HepG2 (cell line): ENCODE results near the gene TMEM121. TPM values are rescaled to one million over a fixed set of nuclear protein-coding genes. Genes with fewer than 3 reads are reported as not detected.
A peak's percentile ranks its signal among the peaks of the same experiment; 100 is the strongest.

ENCODE experiments used
- ATAC-seq: fragments of 200-7000 bp; cut with Tn5 transposase; 3 replicates; pipeline ENCODE4 v1.9.1; 2020; ENCODE audit warnings: mild to moderate bottlenecking, moderate library complexity
- BruUV-seq: library from RNA; stranded (reverse); fragments of 400-500 nt; replicated peaks from 2 replicates; lab custom pipeline; 2021; lab: Mats Ljungman, UMichigan
- CTCF ChIA-PET: fragments of 300-600 bp; formaldehyde crosslinking; extraction: SDS; loops from one replicate; lab custom pipeline; 2021; ENCODE audit warnings: low total read pairs, inconsistent platforms, low intra/inter-chr PET ratio; lab: Yijun Ruan, JAX
- POLR2A ChIA-PET: fragments of 350-600 bp; sonication (Branson Sonifier 250); formaldehyde crosslinking; loops from one replicate; lab custom pipeline; 2020; ENCODE audit warnings: antibody characterized with exemption, inconsistent platforms; lab: Yijun Ruan, JAX
- DNase-seq: peaks from one replicate; pipeline ENCODE4 v3.0.0-alpha.2; 2015; ENCODE audit warnings: low spot score
- FAIRE-seq: peaks from 3 replicates; lab custom pipeline; 2011; peaks lifted over from hg19 to GRCh38; lab: Jason Lieb, UNC
- H2AFZ ChIP-seq: one replicate; pipeline ENCODE4 v1.6.1; 2011; ENCODE audit warnings: low read length, inconsistent platforms
- H3K27ac ChIP-seq: fragments of 300-600 bp; 3 replicates; pipeline ENCODE4 v1.8.0; 2011; ENCODE audit warnings: mixed run types, mild to moderate bottlenecking, mixed read lengths, low read length, inconsistent platforms; ENCODE audit not compliant: insufficient read depth; ENCODE audit errors: extremely low read length
- H3K27me3 ChIP-seq, 2 experiments: fragments of 200-600 bp in 1 of 2; 2 replicates in 1 of 2; 3 replicates in 1 of 2; pipeline versions ENCODE4 v1.6.0 to v1.8.0; 2011; ENCODE audit warnings: low read length in 2 of 2, mild to moderate bottlenecking in 2 of 2, moderate library complexity in 2 of 2, inconsistent platforms in 1 of 2; ENCODE audit not compliant: insufficient read depth in 2 of 2, control insufficient read depth in 1 of 2
- H3K36me3 ChIP-seq, 2 experiments: fragments of 200-600 bp in 1 of 2; replicated peaks in 1 of 2; 2 replicates in 1 of 2; 3 replicates in 1 of 2; pipeline versions ENCODE4 v1.5.1 to v1.8.0; 2011; ENCODE audit warnings: low read length in 2 of 2, inconsistent platforms in 1 of 2; ENCODE audit not compliant: insufficient read depth in 2 of 2, control insufficient read depth in 1 of 2
- H3K4me1 ChIP-seq: 2 replicates; pipeline ENCODE4 v1.5.1; 2012; ENCODE audit warnings: low read length, inconsistent platforms; ENCODE audit not compliant: insufficient read depth
- H3K4me2 ChIP-seq: 2 replicates; pipeline ENCODE4 v1.6.0; 2011; ENCODE audit warnings: low read depth, low read length, inconsistent platforms
- H3K4me3 ChIP-seq, 3 experiments: fragments of 200-600 bp in 1 of 3; sonication (generic), shearing (Covaris generic) in 1 of 3; replicated peaks in 1 of 3; 2 replicates each; pipeline ENCODE4 v1.5.1; 2011 to 2016; ENCODE audit warnings: low read length in 3 of 3, inconsistent platforms in 2 of 3, low read depth in 2 of 3, mild to moderate bottlenecking in 2 of 3, control low read depth in 1 of 3, mixed read lengths in 1 of 3; ENCODE audit not compliant: insufficient read depth in 1 of 3
- H3K79me2 ChIP-seq: one replicate; pipeline ENCODE4 v1.6.1; 2011; ENCODE audit warnings: low read length, inconsistent platforms; ENCODE audit not compliant: insufficient read depth
- H3K9ac ChIP-seq: 2 replicates; pipeline ENCODE4 v1.6.0; 2011; ENCODE audit warnings: mild to moderate bottlenecking, low read depth, low read length, inconsistent platforms; ENCODE audit not compliant: insufficient read depth
- H3K9me3 ChIP-seq: 2 replicates; pipeline ENCODE4 v1.5.1; 2012; ENCODE audit warnings: mild to moderate bottlenecking, low read length
- H4K20me1 ChIP-seq: 2 replicates; pipeline ENCODE4 v1.6.0; 2011; ENCODE audit warnings: inconsistent platforms, mild to moderate bottlenecking, low read length, moderate library complexity; ENCODE audit not compliant: insufficient read depth
- AGO2 ChIP-seq: fragments of 200-400 bp; formaldehyde crosslinking; optimal IDR thresholded peaks from 2 replicates; pipeline ENCODE3; 2017; ENCODE audit warnings: mild to moderate bottlenecking, low read depth, low read length, moderate library complexity
- FOXA1 ChIP-seq, 2 experiments: fragments of 450-650 bp in 1 of 2; sonication (generic) in 1 of 2; formaldehyde crosslinking in 1 of 2; IDR thresholded peaks; 2 replicates each; pipeline versions ENCODE4 v1.4.0 to v1.6.1; 2016 to 2020; ENCODE audit warnings: missing genetic modification reagents in 1 of 2
- HNF4A ChIP-seq: sonication (generic); formaldehyde crosslinking; IDR thresholded peaks from 2 replicates; pipeline ENCODE4 v1.4.0; 2020; ENCODE audit warnings: missing genetic modification reagents
- MAF1 ChIP-seq: sonication (generic); formaldehyde crosslinking; IDR thresholded peaks from 2 replicates; pipeline ENCODE4 v1.5.0; 2020; ENCODE audit warnings: missing genetic modification reagents, borderline replicate concordance
- MIER2 ChIP-seq: IDR thresholded peaks from 2 replicates; pipeline ENCODE4 v1.6.1; 2016; ENCODE audit warnings: missing biosample characterization, missing genetic modification reagents
- NFYC ChIP-seq: IDR thresholded peaks from 2 replicates; pipeline ENCODE4 v1.6.1; 2016; ENCODE audit warnings: missing genetic modification reagents, missing compliant biosample characterization
- POLR2G ChIP-seq: fragments of 200-400 bp; formaldehyde crosslinking; IDR thresholded peaks from 2 replicates; pipeline ENCODE4 v1.6.1; 2018; ENCODE audit warnings: mild to moderate bottlenecking, low read depth, low read length, moderate library complexity
- SIN3A ChIP-seq: IDR thresholded peaks from 2 replicates; pipeline ENCODE4 v1.6.1; 2011; ENCODE audit warnings: low read depth, mild to moderate bottlenecking, control low read depth, low read length, borderline replicate concordance
- SMC3 ChIP-seq: IDR thresholded peaks from 2 replicates; pipeline ENCODE4 v1.6.1; 2011; ENCODE audit warnings: low read length, improper control_type of control experiment
- SOX6 ChIP-seq, 2 experiments: fragments of 450-650 bp in 1 of 2; sonication (generic) in 1 of 2; formaldehyde crosslinking in 1 of 2; IDR thresholded peaks; 2 replicates each; pipeline versions ENCODE4 v1.4.0 to v1.6.1; 2017 to 2020; ENCODE audit warnings: antibody characterized with exemption in 1 of 2, mild to moderate bottlenecking in 1 of 2, missing genetic modification reagents in 1 of 2
- SRY ChIP-seq: sonication (generic); formaldehyde crosslinking; IDR thresholded peaks from 2 replicates; pipeline ENCODE4 v1.8.0; 2022; ENCODE audit warnings: mild to moderate bottlenecking, missing genetic modification reagents
- YY1 ChIP-seq: IDR thresholded peaks from 2 replicates; pipeline ENCODE4 v1.6.1; 2011; ENCODE audit warnings: low read length, low read depth, moderate library complexity, mild to moderate bottlenecking; ENCODE audit not compliant: insufficient read depth, insufficient replicate concordance
- ZHX1 ChIP-seq: sonication (generic); formaldehyde crosslinking; IDR thresholded peaks from 2 replicates; pipeline ENCODE4 v1.8.1; 2022; ENCODE audit warnings: low read depth, mild to moderate bottlenecking, missing genetic modification reagents
- ZNF24 ChIP-seq: fragments of 450-650 bp; IDR thresholded peaks from 2 replicates; pipeline ENCODE4 v1.6.1; 2017; ENCODE audit warnings: antibody characterized with exemption, mild to moderate bottlenecking
- ZNF430 ChIP-seq: sonication (generic); formaldehyde crosslinking; IDR thresholded peaks from 2 replicates; pipeline ENCODE4 v1.9.0; 2021; ENCODE audit warnings: mild to moderate bottlenecking, missing genetic modification reagents
- ZNF446 ChIP-seq: sonication (generic); formaldehyde crosslinking; IDR thresholded peaks from 2 replicates; pipeline ENCODE4 v1.5.0; 2020; ENCODE audit warnings: mild to moderate bottlenecking, missing genetic modification reagents
- WGBS: methylation state at CpG from one replicate; pipeline ENCODE4 v1.1.6; 2017; ENCODE audit warnings: low lambda C conversion rate; 5-methylcytosine and 5-hydroxymethylcytosine counted together
- in situ Hi-C: cut with HindIII; loops from 2 replicates; pipeline ENCODE4 v1.10.0; 2017; ENCODE audit warnings: low pct_unique_long_range_greater_than_20kb; ENCODE audit not compliant: extremely low pct_ligation_motif_present
- intact Hi-C: fragments of 100-400 bp; cut with micrococcal nuclease; formaldehyde crosslinking; loops from one replicate; pipeline ENCODE4 v1.10.0; 2022; ENCODE audit not compliant: unreplicated experiment
- polyA plus RNA-seq, 8 experiments: library from polyadenylated mRNA; depleted of rRNA in 3 of 8; stranded (reverse) in 7 of 8; unstranded in 1 of 8; fragments of >200 nt; fragmentation: Illumina TruSeq in 4 of 8; extraction: Trizol in 4 of 8; gene quantifications; 2 replicates each; pipeline versions ENCODE4 v1.2.1 to v1.2.3, GENCODE V29; 2011 to 2016; ENCODE audit warnings: low read depth in 4 of 8, missing spikeins in 1 of 8, mixed read lengths in 1 of 8; ENCODE audit not compliant: insufficient read depth in 1 of 8
- total RNA-seq, 5 experiments: library from RNA; depleted of rRNA; stranded (reverse); fragments of >200 nt; fragmentation: Illumina TruSeq; extraction: Trizol; gene quantifications; 2 replicates each; pipeline ENCODE4 v1.2.3, GENCODE V29; 2016; ENCODE audit warnings: low read depth in 1 of 5
- TF ChIP-seq, protein P1 (sequence below): IDR thresholded peaks from 2 replicates; pipeline ENCODE4 v1.6.1; 2016; ENCODE audit warnings: missing compliant biosample characterization, missing genetic modification reagents, borderline replicate concordance

The TMEM121 gene
- total and polyA plus RNA-seq, 2 of the 13 experiments (the other 11 are each of a cell fraction or from before 2014, with no cell fraction given) = 6.6 to 19.0 TPM

GRCh38 chr14:105487986-105488777 is 38.2 kb upstream of the TMEM121 start:
- in situ Hi-C loops (loop anchor here (5.0 kb wide), 2 partner anchors 39 to 111 kb away; partner anchors contain the start of gene TMEM121), intact Hi-C loops (loop anchor here (2.0 to 5.0 kb wide), 3 partner anchors 13 to 117 kb away; partner anchors contain the start of gene CRIP2)
- peak overlapping the region; percentile 84 for H3K9ac ChIP-seq
- ChIA-PET CTCF (interaction anchor here (3.6 kb wide), 1 partner anchor 117 kb away, joined by 24 read pairs; no protein-coding TSS in a partner anchor), POLR2A (no interaction called here)
- WGBS = 68% methylated on average over 18 of the region's 26 CpGs
- H3K4me2 ChIP-seq = peak overlapping the region; percentile 98
- BruUV-seq = no TSS peak
- no peaks in the 10 kb centered on the region for H3K36me3 ChIP-seq
- peak overlapping the region; percentile 57 to 79 (median 68); a peak in 5 of 6 replicates for H3K4me3 ChIP-seq
- H3K9me3 ChIP-seq = no peaks in the 10 kb centered on the region
- H3K27ac ChIP-seq = peak overlapping the region; percentile 4
- no peak overlapping the region for H2AFZ ChIP-seq
- H4K20me1 ChIP-seq = no peaks in the 10 kb centered on the region
- DNase-seq (no peak), FAIRE-seq (no peak), ATAC-seq (no peak)
- H3K79me2 ChIP-seq = no peaks in the 10 kb centered on the region
- peaks cover 70% of the 10 kb centered on the region for H3K4me1 ChIP-seq
- H3K27me3 ChIP-seq = peaks cover 2 to 22% of the 10 kb centered on the region in 2 experiments; a peak in 4 of 5 replicates
- TF ChIP-seq ZHX1 (no peak), AGO2 (peak; percentile 7), HNF4A (CRISPR knock-in tag) (no peak), SRY (CRISPR knock-in tag) (no peak), YY1 (no peak), ZNF446 (CRISPR knock-in tag) (no peak), POLR2G (peak; percentile 23; the same call in 1 of the 2 replicates), NFYC (no peak), ZNF24 (no peak), ZNF430 (CRISPR knock-in tag) (no peak), MIER2 (CRISPR knock-in tag) (no peak), MAF1 (CRISPR knock-in tag) (no peak), FOXA1 (IDR thresholded peaks at IDR 0.05) (no peak), FOXA1 (CRISPR knock-in tag; IDR thresholded peaks at IDR 0.05) (no peak), SMC3 (no peak), SOX6 (IDR thresholded peaks at IDR 0.05) (no peak), SOX6 (CRISPR knock-in tag; IDR thresholded peaks at IDR 0.05) (no peak), SIN3A (no peak)
- TF ChIP-seq, protein P1, sequence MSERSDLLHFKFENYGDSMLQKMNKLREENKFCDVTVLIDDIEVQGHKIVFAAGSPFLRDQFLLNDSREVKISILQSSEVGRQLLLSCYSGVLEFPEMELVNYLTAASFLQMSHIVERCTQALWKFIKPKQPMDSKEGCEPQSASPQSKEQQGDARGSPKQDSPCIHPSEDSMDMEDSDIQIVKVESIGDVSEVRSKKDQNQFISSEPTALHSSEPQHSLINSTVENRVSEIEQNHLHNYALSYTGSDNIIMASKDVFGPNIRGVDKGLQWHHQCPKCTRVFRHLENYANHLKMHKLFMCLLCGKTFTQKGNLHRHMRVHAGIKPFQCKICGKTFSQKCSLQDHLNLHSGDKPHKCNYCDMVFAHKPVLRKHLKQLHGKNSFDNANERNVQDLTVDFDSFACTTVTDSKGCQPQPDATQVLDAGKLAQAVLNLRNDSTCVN (CRISPR knock-in tag) = no peak
